GM18519 (cell line): ENCODE results near the gene KIF5A.
"Not testable (repeated sequence)": the region's sequence is repeated elsewhere in the genome, so short reads cannot be mapped to it uniquely, and the experiment has no call there.

Experiments used
- ATAC-seq: cut with Tn5 transposase; IDR thresholded peaks from one replicate; pipeline ENCODE4 v1.9.1; 2021; ENCODE audit warnings: mild to moderate bottlenecking, moderate library complexity; ENCODE audit not compliant: unreplicated experiment, low FRiP score

The KIF5A gene

GRCh38 chr12:57614948-57615500, 65.2 kb downstream of the KIF5A start:
- no peak for ATAC-seq

- ATAC-seq, result no peak
These were observed 65.8 kb downstream of the KIF5A start for GRCh38 chr12:57615637-57616036.

GRCh38 chr12:57616383-57617101, 66.7 kb downstream of the KIF5A start:
- no peak for ATAC-seq

GRCh38 chr12:57617942-57618341, 68.1 kb downstream of the KIF5A start:
- ATAC-seq, result no peak

- not testable (repeated sequence) for ATAC-seq
These were observed 68.6 kb downstream of the KIF5A start for GRCh38 chr12:57618431-57618830.

- ATAC-seq, result no peak
These were observed 69.2 kb downstream of the KIF5A start for GRCh38 chr12:57618966-57619433.

- no peak for ATAC-seq
These were observed 69.8 kb downstream of the KIF5A start for GRCh38 chr12:57619434-57620244.

- ATAC-seq, result no peak
These were observed 70.5 kb downstream of the KIF5A start for GRCh38 chr12:57620245-57620935.

- no peak for ATAC-seq
These were observed 71.2 kb downstream of the KIF5A start for GRCh38 chr12:57620936-57621496.

GRCh38 chr12:57621497-57622292, 71.9 kb downstream of the KIF5A start:
- no peak for ATAC-seq

- ATAC-seq, result no peak
These were observed 72.7 kb downstream of the KIF5A start for GRCh38 chr12:57622293-57623245.

GRCh38 chr12:57623385-57623784, 73.5 kb downstream of the KIF5A start:
- no peak for ATAC-seq

- no peak for ATAC-seq
These were observed 74.1 kb downstream of the KIF5A start for GRCh38 chr12:57623811-57624390.

- ATAC-seq, result no peak
These were observed 74.8 kb downstream of the KIF5A start for GRCh38 chr12:57624441-57625220.

- ATAC-seq, result no peak
These were observed 75.6 kb downstream of the KIF5A start for GRCh38 chr12:57625261-57626032.

- no peak for ATAC-seq
These were observed 76.5 kb downstream of the KIF5A start for GRCh38 chr12:57626111-57626920.
